Right atrium auricular region (tissue), 2 donors: ENCODE results near the gene CDKN2AIPNL. TPM values are rescaled to one million over a fixed set of nuclear protein-coding genes. Genes with fewer than 3 reads are reported as not detected.

Source experiments
- DNase-seq: peaks from one replicate; pipeline ENCODE4 v3.0.0-alpha.2; 2019; ENCODE audit warnings: low spot score
- H3K27ac ChIP-seq, 2 donors: fragments of 200-600 bp; sonication (generic); 1 replicate in 1 of 2; 2 replicates in 1 of 2; pipeline ENCODE4 v1.5.1; 2016 to 2019
- H3K27me3 ChIP-seq, 2 donors: fragments of 200-600 bp; sonication (generic); one replicate each; pipeline versions ENCODE4 v1.5.1 to v1.6.0; 2017 to 2019
- H3K36me3 ChIP-seq: fragments of 200-600 bp; sonication (generic); one replicate; pipeline ENCODE4 v1.5.1; 2016
- H3K4me1 ChIP-seq, 2 donors: fragments of 200-600 bp; sonication (generic); one replicate each; pipeline versions ENCODE4 v1.5.1 to v1.6.0; 2017 to 2019
- H3K4me3 ChIP-seq, 2 donors: fragments of 200-600 bp; sonication (generic); 1 replicate in 1 of 2; 2 replicates in 1 of 2; pipeline ENCODE4 v1.5.1; 2017 to 2019; ENCODE audit warnings: mild to moderate bottlenecking in 1 of 2, moderate library complexity in 1 of 2
- H3K9me3 ChIP-seq, 2 donors: fragments of 200-600 bp; sonication (generic); one replicate each; pipeline ENCODE4 v1.5.1; 2019
- CTCF ChIP-seq, 2 donors: fragments of 200-600 bp; sonication (generic); IDR thresholded peaks; one replicate each; pipeline ENCODE4 v1.5.1; 2019; ENCODE audit warnings: antibody characterized with exemption in 2 of 2
- total RNA-seq, 2 donors: library from RNA; depleted of rRNA; stranded (reverse); fragments of >200 nt; gene quantifications; one replicate each; pipeline ENCODE4 v1.1.0, GENCODE V29; 2016

Gene CDKN2AIPNL
- total RNA-seq, 2 donors from 2014 or later: 28.2 to 32.8 TPM

GRCh38 chr5:134432174-134432573 lies 20.5 kb upstream of the CDKN2AIPNL start:
- no peak for DNase-seq
- Histone ChIP-seq H3K4me3 (no peak overlapping the region), H3K4me1 (peaks cover 0 to 17% of the 10 kb centered on the region in 2 donors), H3K36me3 (no peaks in the 10 kb centered on the region), H3K27ac (no peak overlapping the region), H3K9me3 (no peaks in the 10 kb centered on the region), H3K27me3 (no peaks in the 10 kb centered on the region)
- no peak for TF ChIP-seq CTCF (IDR thresholded peaks at IDR 0.05)

- H3K4me1 ChIP-seq: no peaks in the 10 kb centered on the region
Observed at GRCh38 chr5:134430001-134430569, 18.4 kb upstream of the CDKN2AIPNL start.

GRCh38 chr5:134427540-134428041 lies 15.9 kb upstream of the CDKN2AIPNL start:
- Histone ChIP-seq H3K9me3 (no peaks in the 10 kb centered on the region), H3K27me3 (no peaks in the 10 kb centered on the region), H3K4me1 (no peaks in the 10 kb centered on the region), H3K36me3 (no peaks in the 10 kb centered on the region), H3K27ac (no peak overlapping the region), H3K4me3 (no peak overlapping the region)
- no peak for DNase-seq
- TF ChIP-seq CTCF (IDR thresholded peaks at IDR 0.05): no peak

More at GRCh38 chr5:134430001-134430569, 18.4 kb upstream of the CDKN2AIPNL start:
- no peak for DNase-seq
- Histone ChIP-seq H3K27ac (no peak overlapping the region), H3K27me3 (no peaks in the 10 kb centered on the region), H3K36me3 (no peaks in the 10 kb centered on the region), H3K9me3 (no peaks in the 10 kb centered on the region), H3K4me3 (no peak overlapping the region)
- no peak for TF ChIP-seq CTCF (IDR thresholded peaks at IDR 0.05)

GRCh38 chr5:134426361-134426760 lies 14.7 kb upstream of the CDKN2AIPNL start:
- Histone ChIP-seq H3K27me3 (no peaks in the 10 kb centered on the region), H3K4me3 (no peak overlapping the region), H3K27ac (no peak overlapping the region), H3K9me3 (no peaks in the 10 kb centered on the region), H3K4me1 (no peaks in the 10 kb centered on the region), H3K36me3 (no peaks in the 10 kb centered on the region)
- no peak for TF ChIP-seq CTCF (IDR thresholded peaks at IDR 0.05)
- DNase-seq: no peak

GRCh38 chr5:134423376-134423775 lies 11.7 kb upstream of the CDKN2AIPNL start:
- Histone ChIP-seq H3K4me1 (no peaks in the 10 kb centered on the region), H3K27ac (no peak overlapping the region), H3K36me3 (no peaks in the 10 kb centered on the region), H3K9me3 (peaks cover 0 to 8% of the 10 kb centered on the region in 2 donors), H3K27me3 (no peaks in the 10 kb centered on the region), H3K4me3 (no peak overlapping the region)
- no peak for DNase-seq
- TF ChIP-seq CTCF (IDR thresholded peaks at IDR 0.05): no peak
